ENCODE data around the gene BEAN1. TPM values are rescaled to one million over a fixed set of nuclear protein-coding genes. Genes with fewer than 3 reads are reported as not detected.

The BEAN1 gene
- total and polyA plus RNA-seq, 8 donors, result 0.08 to 0.41 (median 0.14) TPM; not detected in 5

DNA sequence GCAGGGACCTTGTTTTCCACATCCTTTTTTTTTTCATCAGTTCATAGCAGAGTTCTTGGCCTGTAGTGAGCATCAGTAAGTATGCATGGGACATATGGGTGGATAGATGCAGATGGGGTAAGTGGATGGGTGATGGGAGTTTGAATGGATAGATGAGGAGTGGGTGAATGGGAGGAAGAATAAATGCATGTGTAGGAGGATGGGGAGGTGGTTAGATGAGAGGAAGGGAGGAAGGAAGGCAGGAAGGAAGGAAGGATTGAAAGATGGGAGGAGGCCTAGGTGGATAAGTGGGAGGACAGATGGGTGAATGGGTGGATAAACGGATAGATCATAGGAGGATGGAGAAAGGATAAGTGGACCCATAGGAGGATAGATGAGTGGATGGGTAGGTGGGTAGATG is 3.9 kb upstream of the BEAN1 start:
- Histone ChIP-seq H3K36me3 (no peaks in the 10 kb centered on the region), H3K27ac (no peak overlapping the region), H3K27me3 (peaks cover 0 to 8% (median 5%) of the 10 kb centered on the region in 4 donors), H3K9me3 (no peaks in the 10 kb centered on the region), H3K4me1 (no peaks in the 10 kb centered on the region), H3K4me3 (no peak overlapping the region)
- DNase-seq, result no peak
- WGBS, 2 donors, result 88 to 93% methylated on average over 1 of the region's 1 CpG
- ATAC-seq, result no peak
- TF ChIP-seq, protein P1, sequence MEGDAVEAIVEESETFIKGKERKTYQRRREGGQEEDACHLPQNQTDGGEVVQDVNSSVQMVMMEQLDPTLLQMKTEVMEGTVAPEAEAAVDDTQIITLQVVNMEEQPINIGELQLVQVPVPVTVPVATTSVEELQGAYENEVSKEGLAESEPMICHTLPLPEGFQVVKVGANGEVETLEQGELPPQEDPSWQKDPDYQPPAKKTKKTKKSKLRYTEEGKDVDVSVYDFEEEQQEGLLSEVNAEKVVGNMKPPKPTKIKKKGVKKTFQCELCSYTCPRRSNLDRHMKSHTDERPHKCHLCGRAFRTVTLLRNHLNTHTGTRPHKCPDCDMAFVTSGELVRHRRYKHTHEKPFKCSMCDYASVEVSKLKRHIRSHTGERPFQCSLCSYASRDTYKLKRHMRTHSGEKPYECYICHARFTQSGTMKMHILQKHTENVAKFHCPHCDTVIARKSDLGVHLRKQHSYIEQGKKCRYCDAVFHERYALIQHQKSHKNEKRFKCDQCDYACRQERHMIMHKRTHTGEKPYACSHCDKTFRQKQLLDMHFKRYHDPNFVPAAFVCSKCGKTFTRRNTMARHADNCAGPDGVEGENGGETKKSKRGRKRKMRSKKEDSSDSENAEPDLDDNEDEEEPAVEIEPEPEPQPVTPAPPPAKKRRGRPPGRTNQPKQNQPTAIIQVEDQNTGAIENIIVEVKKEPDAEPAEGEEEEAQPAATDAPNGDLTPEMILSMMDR (IDR thresholded peaks at IDR 0.05), result no peak
- intact Hi-C loops (cut with DNase I), result no loop called here
- no peak for FAIRE-seq

DNA sequence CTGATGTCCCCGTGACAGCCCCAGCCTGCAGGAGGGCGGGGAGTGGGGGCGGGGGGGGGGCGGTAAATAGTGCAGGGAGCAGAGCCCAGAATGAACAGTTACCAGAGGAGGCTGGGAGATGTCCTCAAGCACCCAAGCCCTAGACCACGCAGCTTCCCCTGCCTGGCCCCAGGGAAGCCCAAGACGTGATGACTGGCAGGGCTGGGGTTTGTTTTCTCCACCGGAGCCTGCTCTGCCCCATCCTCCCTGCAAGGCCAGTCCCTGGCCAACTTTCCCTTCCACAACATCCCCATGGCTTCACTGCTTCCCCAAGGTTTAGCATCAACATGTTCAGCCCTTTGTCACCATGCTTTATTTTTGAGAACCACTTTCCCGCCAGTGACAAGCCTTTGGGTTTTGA is 1.4 kb upstream of the BEAN1 start:
- no peak overlapping the region for H3K27ac ChIP-seq
- DNase-seq, result no peak
- FAIRE-seq, result no peak
- 25 to 37% methylated on average over 7 to 8 of the region's 8 CpGs for WGBS, 2 donors
- ATAC-seq, result no peak
- H3K9me3 ChIP-seq, result no peaks in the 10 kb centered on the region
- H3K36me3 ChIP-seq, result no peaks in the 10 kb centered on the region
- TF ChIP-seq, protein P1 (IDR thresholded peaks at IDR 0.05), result no peak
- intact Hi-C loops (cut with DNase I), result no loop called here
- no peak overlapping the region for H3K4me3 ChIP-seq
- peaks cover 0 to 12% (median 5%) of the 10 kb centered on the region in 4 donors for H3K27me3 ChIP-seq
- no peaks in the 10 kb centered on the region for H3K4me1 ChIP-seq

DNA sequence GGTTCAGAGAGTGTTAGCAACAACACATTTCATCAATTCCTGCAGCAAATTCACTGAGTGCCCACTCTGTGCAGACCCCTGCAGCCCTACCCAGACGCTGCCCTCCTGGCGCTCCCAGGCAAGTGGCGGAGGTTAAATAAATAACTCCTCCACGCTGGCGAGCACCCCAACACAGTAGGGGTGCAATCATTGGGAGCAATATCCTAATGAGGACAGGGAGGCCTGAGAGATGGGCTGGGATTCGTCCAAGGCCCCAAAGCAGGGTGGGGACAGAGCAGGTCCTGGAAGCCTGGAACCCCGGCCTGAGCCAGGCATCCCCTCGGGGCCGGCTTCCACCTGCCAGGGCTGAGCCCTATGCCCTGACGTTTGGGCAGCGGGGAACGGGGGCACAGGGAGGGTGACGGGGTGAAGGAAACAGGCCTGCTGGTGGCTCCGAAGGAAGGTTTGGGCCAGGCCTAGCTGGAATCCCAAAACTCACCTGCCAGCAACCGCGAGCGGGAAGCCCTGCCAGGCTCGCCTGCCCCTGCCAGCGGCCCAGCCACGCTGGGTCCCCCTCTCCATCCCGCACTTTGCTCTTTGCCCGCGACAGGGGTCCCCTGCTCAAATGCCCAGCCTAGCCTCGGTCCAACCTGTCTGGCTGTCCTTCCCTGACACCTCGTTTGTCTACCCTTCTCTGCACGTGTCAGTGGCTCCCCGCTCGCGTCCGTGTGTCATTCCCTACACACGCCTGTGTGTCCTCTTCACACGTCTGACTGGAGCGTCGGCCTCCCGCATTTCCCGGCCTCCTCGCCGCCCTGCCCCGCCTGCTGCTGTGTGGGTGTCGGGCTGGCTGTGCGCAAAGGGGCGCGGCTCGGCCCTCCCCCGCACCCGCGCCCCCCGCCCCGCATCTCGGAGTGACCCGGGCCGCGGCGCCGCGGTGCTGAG is 721 bp upstream of the BEAN1 start:
- no peaks in the 10 kb centered on the region for H3K9me3 ChIP-seq
- H3K27ac ChIP-seq, result no peak overlapping the region
- H3K27me3 ChIP-seq, result peaks cover 0 to 18% (median 5%) of the 10 kb centered on the region in 4 donors
- no peaks in the 10 kb centered on the region for H3K36me3 ChIP-seq
- H3K4me3 ChIP-seq, result peak overlapping the region in 2 of 4 donors; percentile 33 to 35
- no peaks in the 10 kb centered on the region for H3K4me1 ChIP-seq
- ATAC-seq (peak in 3 of 4 donors; percentile 11 to 56 (median 21)), DNase-seq (peak in 2 of 6 donors; percentile 30 to 59), FAIRE-seq (no peak)
- TF ChIP-seq, protein P1 (IDR thresholded peaks at IDR 0.05), result no peak
- 11 to 14% methylated on average over 38 to 56 of the region's 56 CpGs for WGBS, 2 donors
- intact Hi-C loops (cut with DNase I), result no loop called here

DNA sequence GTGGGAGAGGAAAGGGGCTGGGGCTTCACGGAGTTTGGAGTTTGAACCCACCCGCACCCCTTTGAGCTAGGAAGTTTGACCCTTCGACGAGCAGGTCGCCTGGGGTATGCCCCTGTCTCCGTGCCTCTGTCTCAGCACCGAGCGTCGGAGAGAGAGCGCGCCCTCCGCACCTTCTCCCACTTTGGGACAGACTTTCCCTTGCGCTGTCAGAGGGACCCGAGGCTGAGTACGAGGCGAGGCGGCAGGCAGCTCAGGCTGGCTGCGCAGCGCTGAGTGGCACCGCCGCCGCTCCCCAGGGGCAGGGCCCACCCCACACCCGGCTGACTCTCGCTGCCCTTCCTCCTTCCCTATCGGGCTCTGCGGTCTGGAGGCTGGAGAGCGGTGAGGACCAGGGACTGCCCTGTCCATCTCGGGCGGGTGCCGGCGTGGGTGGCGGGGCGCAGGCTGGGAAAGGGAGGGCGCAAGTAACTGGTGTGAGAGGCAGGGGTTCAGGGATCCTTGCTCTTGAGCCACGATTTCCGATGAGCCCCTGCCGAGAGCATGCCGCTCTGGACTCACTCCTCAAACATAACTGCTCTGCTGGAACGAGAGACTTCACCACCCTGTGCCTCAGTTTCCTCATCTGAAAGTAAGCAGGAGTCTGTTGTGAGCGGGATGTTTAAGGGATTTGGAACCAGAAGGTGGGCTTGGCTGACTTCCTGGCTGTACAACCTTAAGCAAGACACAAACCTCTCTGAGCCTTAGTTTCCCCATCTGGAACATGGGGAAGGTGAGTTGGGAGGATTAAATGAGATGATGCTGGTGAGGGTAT is 981 bp downstream of the BEAN1 start:
- peak; percentile 24 to 67 (median 57) for ATAC-seq
- no peaks in the 10 kb centered on the region for H3K36me3 ChIP-seq
- FAIRE-seq, result no peak
- intact Hi-C loops (cut with DNase I), result no loop called here
- TF ChIP-seq, protein P1 (IDR thresholded peaks at IDR 0.05), result no peak
- DNase-seq, result peak in 1 of 6 donors; percentile 50
- H3K9me3 ChIP-seq, result no peaks in the 10 kb centered on the region
- H3K4me1 ChIP-seq, result no peaks in the 10 kb centered on the region
- peak overlapping the region in 1 of 4 donors; percentile 51 for H3K4me3 ChIP-seq
- H3K27me3 ChIP-seq, result peaks cover 0 to 18% (median 5%) of the 10 kb centered on the region in 4 donors
- 6 to 8% methylated on average over 39 to 40 of the region's 40 CpGs for WGBS, 2 donors
- no peak overlapping the region for H3K27ac ChIP-seq

All from pancreas (tissue), 10 donors.